SK-N-SH treated with all-trans-retinoic acid at 6 μM for 48 hours (cell line): ENCODE data around the gene CERT1.

Experiments
- ARNTL ChIP-seq: fragments of 450-650 bp; formaldehyde crosslinking; IDR thresholded peaks from 2 replicates; pipeline ENCODE4 v1.5.0; 2020; ENCODE audit warnings: low read depth, mild to moderate bottlenecking, moderate library complexity, borderline replicate concordance
- CREB5 ChIP-seq: fragments of 250-450 bp; sonication (Bioruptor Pico); IDR thresholded peaks from 2 replicates; pipeline ENCODE4 v1.5.1; 2020; ENCODE audit warnings: low read depth, mild to moderate bottlenecking, moderate library complexity
- CSDC2 ChIP-seq: fragments of 250-450 bp; sonication (Bioruptor Pico); IDR thresholded peaks from 2 replicates; pipeline ENCODE4 v1.5.0; 2020; ENCODE audit warnings: mild to moderate bottlenecking, moderate library complexity
- ESRRG ChIP-seq: fragments of 250-450 bp; sonication (Bioruptor Pico); IDR thresholded peaks from 2 replicates; pipeline ENCODE4 v1.6.1; 2021; ENCODE audit warnings: mild to moderate bottlenecking
- ISL1 ChIP-seq: fragments of 250-450 bp; sonication (Bioruptor Pico); IDR thresholded peaks from 2 replicates; pipeline ENCODE4 v2.1.2; 2022; ENCODE audit warnings: mild to moderate bottlenecking, moderate library complexity
- OSR1 ChIP-seq: fragments of 250-450 bp; sonication (Bioruptor Pico); IDR thresholded peaks from 2 replicates; pipeline ENCODE4 v1.8.0; 2022; ENCODE audit warnings: moderate library complexity, mild to moderate bottlenecking, inconsistent platforms
- PATZ1 ChIP-seq: fragments of 250-450 bp; sonication (Bioruptor Pico); IDR thresholded peaks from 2 replicates; pipeline ENCODE4 v1.8.0; 2020; ENCODE audit warnings: mild to moderate bottlenecking, moderate library complexity, borderline replicate concordance
- POU6F1 ChIP-seq: fragments of 250-450 bp; sonication (Bioruptor Pico); IDR thresholded peaks from 2 replicates; pipeline ENCODE4 v1.8.0; 2021; ENCODE audit warnings: low read depth, mild to moderate bottlenecking, moderate library complexity, borderline replicate concordance
- PPARA ChIP-seq: fragments of 250-450 bp; sonication (Bioruptor Pico); IDR thresholded peaks from 2 replicates; pipeline ENCODE4 v1.5.0; 2020; ENCODE audit warnings: mild to moderate bottlenecking, borderline replicate concordance
- ZC3H10 ChIP-seq: fragments of 250-450 bp; sonication (Bioruptor Pico); IDR thresholded peaks from 2 replicates; pipeline ENCODE4 v1.5.1; 2021; ENCODE audit warnings: mild to moderate bottlenecking, moderate library complexity
- ZFP3 ChIP-seq: fragments of 250-450 bp; sonication (Bioruptor Pico); IDR thresholded peaks from 2 replicates; pipeline ENCODE4 v1.5.0; 2020; ENCODE audit warnings: mild to moderate bottlenecking, moderate library complexity
- ZFP30 ChIP-seq: fragments of 450-650 bp; formaldehyde crosslinking; IDR thresholded peaks from 2 replicates; pipeline ENCODE4 v1.5.0; 2022; ENCODE audit warnings: mild to moderate bottlenecking, moderate library complexity
- ZNF565 ChIP-seq: fragments of 450-650 bp; formaldehyde crosslinking; conservative IDR thresholded peaks from 2 replicates; pipeline ENCODE4 v1.5.0; 2020; ENCODE audit warnings: low read depth, mild to moderate bottlenecking, moderate library complexity
- ZNF8 ChIP-seq: fragments of 450-650 bp; formaldehyde crosslinking; IDR thresholded peaks from 2 replicates; pipeline ENCODE4 v1.5.0; 2020; ENCODE audit warnings: mild to moderate bottlenecking, moderate library complexity

GRCh38 chr5:75510836-75511434, 494 bp downstream of the CERT1 start:
- TF ChIP-seq CSDC2 (CRISPR knock-in tag) (no peak), POU6F1 (CRISPR knock-in tag) (no peak), PATZ1 (CRISPR knock-in tag) (no peak), CREB5 (CRISPR knock-in tag) (no peak), ZNF565 (CRISPR knock-in tag) (no peak), ZNF8 (CRISPR knock-in tag) (no peak), OSR1 (CRISPR knock-in tag) (no peak), PPARA (no peak), ISL1 (CRISPR knock-in tag) (no peak), ZFP30 (CRISPR knock-in tag) (no peak), ZC3H10 (CRISPR knock-in tag) (no peak), ESRRG (CRISPR knock-in tag) (no peak), ARNTL (no peak), ZFP3 (CRISPR knock-in tag) (no peak)
